ENCODE data around the gene ACACB.

Gene ACACB

DNA sequence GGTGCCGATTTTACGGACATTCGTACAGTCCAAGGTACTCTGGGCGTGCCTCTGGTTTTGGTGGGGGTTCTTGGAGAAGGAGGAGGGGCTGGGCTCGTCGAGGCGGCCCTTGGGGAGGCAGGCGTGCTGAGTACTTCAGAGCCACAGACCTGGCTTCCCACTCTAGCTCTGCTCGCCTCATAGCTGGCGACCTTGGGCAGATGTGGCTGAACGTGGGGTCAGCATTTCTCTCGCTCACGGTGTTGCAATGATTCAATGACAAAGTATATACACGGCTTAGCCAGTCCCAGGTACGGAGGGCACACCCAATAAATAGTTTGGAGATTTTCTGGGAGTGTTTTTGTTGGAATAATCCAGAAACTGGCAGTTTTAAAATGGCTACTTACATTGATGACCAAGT lies 117.6 kb downstream of the ACACB start:
- H3K36me3 ChIP-seq (ENCODE audit: insufficient read depth, low read length), result no peaks in the 10 kb centered on the region
- H3K4me3 ChIP-seq (ENCODE audit: low read depth, low read length), result no peak overlapping the region
- no peaks in the 10 kb centered on the region for H3K4me1 ChIP-seq (ENCODE audit: control insufficient read depth, insufficient read depth, low read length, unreplicated experiment)
- no peaks in the 10 kb centered on the region for H3K27me3 ChIP-seq (ENCODE audit: insufficient read depth, low read length)
- H3K27ac ChIP-seq (ENCODE audit: low read depth, low read length), result no peak overlapping the region
- no peaks in the 10 kb centered on the region for H3K79me2 ChIP-seq (ENCODE audit: control insufficient read depth, insufficient read depth, low read length, unreplicated experiment)
- H2AFZ ChIP-seq (ENCODE audit: low read length, unreplicated experiment), result no peak overlapping the region

DNA sequence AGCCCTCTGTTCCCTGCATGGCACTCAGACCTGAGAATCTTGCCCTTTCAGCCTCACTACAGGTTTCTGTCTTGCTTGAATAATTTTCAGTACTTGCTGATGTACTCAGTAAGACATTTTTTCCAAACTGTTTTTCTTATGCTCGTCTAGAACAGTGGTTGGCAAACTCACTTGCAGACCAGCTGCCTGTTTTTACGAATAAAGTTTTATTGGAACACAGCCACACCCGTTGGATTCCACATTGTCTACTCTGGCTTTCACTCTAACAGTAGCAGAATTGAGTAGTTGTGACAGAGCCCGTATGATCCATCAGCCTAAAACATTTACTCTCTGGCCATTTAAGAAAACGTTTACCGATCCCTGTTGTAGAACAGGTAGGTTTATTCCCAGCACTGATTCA lies 119.9 kb downstream of the ACACB start:
- Histone ChIP-seq H2AFZ (ENCODE audit: low read length, unreplicated experiment) (no peak overlapping the region), H3K36me3 (ENCODE audit: insufficient read depth, low read length) (no peaks in the 10 kb centered on the region), H3K79me2 (ENCODE audit: control insufficient read depth, insufficient read depth, low read length, unreplicated experiment) (no peaks in the 10 kb centered on the region), H3K4me3 (ENCODE audit: low read depth, low read length) (no peak overlapping the region), H3K27me3 (ENCODE audit: insufficient read depth, low read length) (no peaks in the 10 kb centered on the region), H3K4me1 (ENCODE audit: control insufficient read depth, insufficient read depth, low read length, unreplicated experiment) (no peaks in the 10 kb centered on the region), H3K27ac (ENCODE audit: low read depth, low read length) (no peak overlapping the region)

DNA sequence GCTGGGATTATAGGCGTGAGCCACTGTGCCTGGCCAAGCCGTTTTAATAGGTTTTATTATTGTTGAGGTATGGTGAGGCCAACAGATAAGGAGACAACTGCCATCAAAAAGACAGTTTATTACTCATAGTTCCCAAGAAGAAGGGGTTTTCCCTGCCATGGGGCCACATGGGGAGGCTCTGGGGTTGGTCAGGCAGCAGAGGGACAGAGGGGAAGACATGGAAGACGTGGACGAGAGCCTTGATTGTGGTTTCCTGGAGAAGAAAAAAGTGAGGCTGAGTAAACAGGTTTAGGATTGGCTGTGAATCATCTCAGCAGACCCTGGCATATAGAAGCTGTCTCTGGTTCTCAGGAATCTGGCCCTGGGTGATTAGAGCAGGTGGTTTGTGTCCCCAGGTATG lies 122.8 kb downstream of the ACACB start:
- no peaks in the 10 kb centered on the region for H3K36me3 ChIP-seq (ENCODE audit: insufficient read depth, low read length)
- H3K79me2 ChIP-seq (ENCODE audit: control insufficient read depth, insufficient read depth, low read length, unreplicated experiment), result no peaks in the 10 kb centered on the region
- H3K27me3 ChIP-seq (ENCODE audit: insufficient read depth, low read length), result no peaks in the 10 kb centered on the region
- H3K4me1 ChIP-seq (ENCODE audit: control insufficient read depth, insufficient read depth, low read length, unreplicated experiment), result no peaks in the 10 kb centered on the region
- no peak overlapping the region for H3K4me3 ChIP-seq (ENCODE audit: low read depth, low read length)
- no peak overlapping the region for H2AFZ ChIP-seq (ENCODE audit: low read length, unreplicated experiment)
- H3K27ac ChIP-seq (ENCODE audit: low read depth, low read length), result no peak overlapping the region

DNA sequence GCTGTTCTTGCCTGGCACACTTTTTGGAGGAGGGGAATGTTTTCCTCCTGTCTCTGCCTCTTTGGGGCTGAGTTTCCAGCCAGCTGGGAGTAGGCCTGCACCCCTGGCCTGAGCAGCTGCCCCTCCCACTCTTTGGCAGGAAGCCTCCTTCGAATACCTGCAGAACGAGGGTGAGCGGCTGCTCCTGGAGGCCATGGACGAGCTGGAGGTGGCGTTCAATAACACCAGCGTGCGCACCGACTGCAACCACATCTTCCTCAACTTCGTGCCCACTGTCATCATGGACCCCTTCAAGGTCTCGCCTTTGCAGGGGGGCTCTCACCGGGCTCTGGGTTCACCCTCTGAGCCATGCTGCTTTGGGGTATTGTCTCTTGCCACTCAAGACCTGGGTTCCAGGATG lies 123.3 kb downstream of the ACACB start:
- no peak overlapping the region for H2AFZ ChIP-seq (ENCODE audit: low read length, unreplicated experiment)
- no peaks in the 10 kb centered on the region for H3K27me3 ChIP-seq (ENCODE audit: insufficient read depth, low read length)
- H3K36me3 ChIP-seq (ENCODE audit: insufficient read depth, low read length), result no peaks in the 10 kb centered on the region
- no peak overlapping the region for H3K27ac ChIP-seq (ENCODE audit: low read depth, low read length)
- no peak overlapping the region for H3K4me3 ChIP-seq (ENCODE audit: low read depth, low read length)
- no peaks in the 10 kb centered on the region for H3K79me2 ChIP-seq (ENCODE audit: control insufficient read depth, insufficient read depth, low read length, unreplicated experiment)
- H3K4me1 ChIP-seq (ENCODE audit: control insufficient read depth, insufficient read depth, low read length, unreplicated experiment), result no peaks in the 10 kb centered on the region

DNA sequence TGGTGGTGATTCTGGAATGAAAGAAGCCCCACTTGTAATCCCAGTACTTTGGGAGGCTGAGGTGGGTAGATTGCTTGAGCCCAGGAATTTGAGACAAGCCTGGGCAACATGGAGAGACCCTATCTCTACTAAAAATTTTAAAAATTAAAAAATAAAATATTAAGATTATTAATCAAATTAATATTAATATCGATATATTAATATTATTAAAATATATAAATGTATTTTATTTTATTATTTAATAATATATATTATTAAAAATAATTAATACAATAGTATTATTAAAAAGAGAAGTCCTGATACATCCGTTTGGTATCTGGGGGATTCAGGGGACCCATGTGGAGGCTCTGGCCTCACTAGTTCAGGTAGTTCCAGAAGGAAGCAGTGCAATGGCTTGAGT lies 124.0 kb downstream of the ACACB start:
- H3K79me2 ChIP-seq (ENCODE audit: control insufficient read depth, insufficient read depth, low read length, unreplicated experiment), result no peaks in the 10 kb centered on the region
- no peak overlapping the region for H2AFZ ChIP-seq (ENCODE audit: low read length, unreplicated experiment)
- H3K27ac ChIP-seq (ENCODE audit: low read depth, low read length), result no peak overlapping the region
- no peak overlapping the region for H3K4me3 ChIP-seq (ENCODE audit: low read depth, low read length)
- H3K4me1 ChIP-seq (ENCODE audit: control insufficient read depth, insufficient read depth, low read length, unreplicated experiment), result no peaks in the 10 kb centered on the region
- H3K36me3 ChIP-seq (ENCODE audit: insufficient read depth, low read length), result no peaks in the 10 kb centered on the region
- H3K27me3 ChIP-seq (ENCODE audit: insufficient read depth, low read length), result no peaks in the 10 kb centered on the region

DNA sequence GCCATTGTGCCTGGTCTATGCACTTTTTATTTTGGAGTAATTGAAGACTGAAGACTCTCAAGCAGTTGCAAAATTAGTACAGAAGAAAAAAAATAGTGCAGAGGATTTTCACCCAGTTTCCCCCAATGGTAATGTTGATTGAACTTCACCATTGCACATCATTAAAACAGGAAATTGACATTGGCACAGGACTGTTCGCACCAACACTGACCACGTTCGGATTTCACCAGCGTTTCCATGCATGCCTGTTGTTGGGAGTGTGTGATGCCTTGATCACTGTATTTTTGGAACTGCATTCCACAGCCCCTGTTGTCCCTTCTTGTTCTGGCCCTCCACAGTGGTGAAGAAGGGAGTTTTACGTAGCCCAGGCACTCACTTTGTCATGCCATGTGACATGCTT lies 125.5 kb downstream of the ACACB start:
- Histone ChIP-seq H3K27me3 (ENCODE audit: insufficient read depth, low read length) (no peaks in the 10 kb centered on the region), H2AFZ (ENCODE audit: low read length, unreplicated experiment) (no peak overlapping the region), H3K79me2 (ENCODE audit: control insufficient read depth, insufficient read depth, low read length, unreplicated experiment) (no peaks in the 10 kb centered on the region), H3K4me1 (ENCODE audit: control insufficient read depth, insufficient read depth, low read length, unreplicated experiment) (no peaks in the 10 kb centered on the region), H3K27ac (ENCODE audit: low read depth, low read length) (no peak overlapping the region), H3K4me3 (ENCODE audit: low read depth, low read length) (no peak overlapping the region), H3K36me3 (ENCODE audit: insufficient read depth, low read length) (no peaks in the 10 kb centered on the region)

DNA sequence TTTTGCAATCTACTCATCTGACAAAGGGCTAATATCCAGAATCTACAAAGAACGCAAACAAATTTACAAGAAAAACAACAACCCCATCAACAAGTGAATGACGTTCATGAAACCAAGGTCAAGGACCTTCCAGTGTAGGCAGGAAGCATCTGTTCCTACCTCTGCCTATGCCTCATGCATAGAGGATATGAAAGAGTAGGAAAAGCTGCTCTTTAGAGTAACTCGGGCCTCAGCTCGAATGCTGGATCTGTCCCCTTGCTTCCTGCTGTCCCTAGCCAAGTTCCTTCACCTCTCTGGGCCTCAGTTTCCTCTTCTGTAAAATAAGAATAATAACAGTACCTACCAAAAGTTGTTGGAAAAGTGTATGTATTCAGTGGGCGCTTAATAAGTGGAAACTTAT lies 127.7 kb downstream of the ACACB start:
- no peak overlapping the region for H3K4me3 ChIP-seq (ENCODE audit: low read depth, low read length)

DNA sequence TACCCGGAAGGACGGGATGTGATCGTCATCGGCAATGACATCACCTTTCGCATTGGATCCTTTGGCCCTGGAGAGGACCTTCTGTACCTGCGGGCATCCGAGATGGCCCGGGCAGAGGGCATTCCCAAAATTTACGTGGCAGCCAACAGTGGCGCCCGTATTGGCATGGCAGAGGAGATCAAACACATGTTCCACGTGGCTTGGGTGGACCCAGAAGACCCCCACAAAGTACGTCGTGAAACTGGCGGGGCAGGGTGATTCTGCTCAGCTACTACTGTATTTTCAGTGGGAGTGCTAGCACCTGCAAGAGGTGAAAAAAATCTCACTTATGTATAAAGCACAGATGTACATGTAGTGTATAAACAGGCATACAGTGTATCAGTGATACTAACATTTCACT lies 129.8 kb downstream of the ACACB start:
- Histone ChIP-seq H3K4me1 (ENCODE audit: control insufficient read depth, insufficient read depth, low read length, unreplicated experiment) (no peaks in the 10 kb centered on the region), H3K36me3 (ENCODE audit: insufficient read depth, low read length) (no peaks in the 10 kb centered on the region), H3K79me2 (ENCODE audit: control insufficient read depth, insufficient read depth, low read length, unreplicated experiment) (no peaks in the 10 kb centered on the region), H2AFZ (ENCODE audit: low read length, unreplicated experiment) (no peak overlapping the region), H3K4me3 (ENCODE audit: low read depth, low read length) (no peak overlapping the region), H3K27ac (ENCODE audit: low read depth, low read length) (no peak overlapping the region), H3K27me3 (ENCODE audit: insufficient read depth, low read length) (no peaks in the 10 kb centered on the region)

More for the DNA sequence above, 127.7 kb downstream of the ACACB start:
- Histone ChIP-seq H3K4me1 (ENCODE audit: control insufficient read depth, insufficient read depth, low read length, unreplicated experiment) (no peaks in the 10 kb centered on the region), H3K36me3 (ENCODE audit: insufficient read depth, low read length) (no peaks in the 10 kb centered on the region), H3K79me2 (ENCODE audit: control insufficient read depth, insufficient read depth, low read length, unreplicated experiment) (no peaks in the 10 kb centered on the region), H3K27ac (ENCODE audit: low read depth, low read length) (no peak overlapping the region), H2AFZ (ENCODE audit: low read length, unreplicated experiment) (no peak overlapping the region), H3K27me3 (ENCODE audit: insufficient read depth, low read length) (no peaks in the 10 kb centered on the region)

DNA sequence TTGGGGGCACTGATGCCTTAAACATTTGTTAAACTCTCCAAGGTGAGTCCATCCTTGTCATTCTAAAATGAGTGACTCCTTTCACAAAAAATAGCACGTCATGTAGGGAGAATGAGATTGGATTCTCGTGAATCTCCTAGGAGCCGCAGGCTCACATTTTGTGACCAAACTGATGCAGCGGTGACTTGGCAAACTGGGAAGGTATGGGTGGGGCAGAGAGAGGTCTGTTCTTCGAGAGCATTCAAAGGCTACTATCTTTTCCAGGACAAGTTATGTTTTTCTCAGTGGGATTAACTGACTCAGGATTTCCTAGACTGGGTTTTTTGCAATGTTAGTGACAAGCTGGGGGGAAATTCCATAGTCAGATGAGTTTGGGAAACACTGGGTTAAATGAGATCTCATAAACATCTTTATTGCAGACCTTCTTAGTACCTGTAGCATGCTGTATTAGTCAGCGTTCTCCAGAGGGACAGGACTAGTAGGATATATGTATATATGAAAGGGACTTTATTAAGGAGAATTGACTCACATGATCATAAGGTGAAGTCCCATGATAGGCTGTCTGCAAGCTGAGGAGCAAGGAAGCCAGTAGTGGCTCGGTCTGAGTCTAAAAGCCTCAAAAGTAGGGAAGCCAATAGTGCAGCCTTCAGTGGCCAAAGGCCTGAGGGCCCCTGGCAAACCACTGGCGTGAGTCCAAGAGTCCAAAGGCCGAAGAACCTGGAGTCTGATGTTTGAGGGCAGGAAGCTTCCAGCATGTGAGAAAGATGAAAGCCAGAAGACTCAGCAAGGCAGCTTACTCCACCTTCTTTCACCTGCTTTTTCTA lies 131.7 kb downstream of the ACACB start:
- Histone ChIP-seq H3K4me1 (ENCODE audit: control insufficient read depth, insufficient read depth, low read length, unreplicated experiment) (no peaks in the 10 kb centered on the region), H3K4me3 (ENCODE audit: low read depth, low read length) (no peak overlapping the region), H3K36me3 (ENCODE audit: insufficient read depth, low read length) (no peaks in the 10 kb centered on the region), H3K27me3 (ENCODE audit: insufficient read depth, low read length) (no peaks in the 10 kb centered on the region), H3K27ac (ENCODE audit: low read depth, low read length) (no peak overlapping the region), H3K79me2 (ENCODE audit: control insufficient read depth, insufficient read depth, low read length, unreplicated experiment) (no peaks in the 10 kb centered on the region), H2AFZ (ENCODE audit: low read length, unreplicated experiment) (no peak overlapping the region)

DNA sequence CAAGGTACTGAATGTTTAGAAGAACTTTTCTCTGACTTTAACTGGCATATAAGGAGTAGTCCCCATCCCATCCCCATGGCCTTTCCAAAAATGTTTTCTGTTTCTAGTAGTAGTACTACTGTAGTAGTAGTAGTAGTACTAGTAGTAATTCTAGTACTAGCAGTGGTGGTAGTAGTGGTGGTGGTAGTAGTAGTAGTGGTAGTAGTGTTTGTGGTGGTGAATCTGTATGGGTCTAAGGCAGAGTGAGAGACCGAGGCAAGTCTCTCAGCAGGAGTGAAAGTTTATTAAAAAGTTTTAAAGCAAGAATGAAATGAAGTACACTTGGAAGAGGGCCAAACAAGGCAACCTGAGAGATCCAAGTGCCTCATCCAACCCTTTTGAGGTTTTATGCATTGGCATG lies 134.1 kb downstream of the ACACB start:
- H2AFZ ChIP-seq (ENCODE audit: low read length, unreplicated experiment), result no peak overlapping the region
- H3K79me2 ChIP-seq (ENCODE audit: control insufficient read depth, insufficient read depth, low read length, unreplicated experiment), result no peaks in the 10 kb centered on the region
- H3K4me3 ChIP-seq (ENCODE audit: low read depth, low read length), result no peak overlapping the region
- no peak overlapping the region for H3K27ac ChIP-seq (ENCODE audit: low read depth, low read length)
- H3K27me3 ChIP-seq (ENCODE audit: insufficient read depth, low read length), result no peaks in the 10 kb centered on the region
- H3K36me3 ChIP-seq (ENCODE audit: insufficient read depth, low read length), result no peaks in the 10 kb centered on the region
- no peaks in the 10 kb centered on the region for H3K4me1 ChIP-seq (ENCODE audit: control insufficient read depth, insufficient read depth, low read length, unreplicated experiment)

DNA sequence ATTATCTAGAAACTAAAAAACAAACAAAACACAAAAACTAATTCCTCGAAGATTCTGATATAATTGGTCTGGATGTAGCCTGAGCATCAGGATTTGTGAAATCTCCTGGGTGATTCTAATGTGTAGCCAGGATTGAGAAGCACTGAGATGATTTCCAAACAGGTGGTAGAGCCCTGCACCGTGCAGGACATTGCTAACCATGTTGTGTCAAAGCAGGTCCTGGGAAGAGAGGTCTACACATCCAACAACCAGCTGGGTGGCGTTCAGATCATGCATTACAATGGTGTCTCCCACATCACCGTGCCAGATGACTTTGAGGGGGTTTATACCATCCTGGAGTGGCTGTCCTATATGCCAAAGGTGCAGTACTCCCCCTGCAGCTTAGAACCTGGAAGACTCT lies 136.4 kb downstream of the ACACB start:
- no peaks in the 10 kb centered on the region for H3K36me3 ChIP-seq (ENCODE audit: insufficient read depth, low read length)
- H3K27me3 ChIP-seq (ENCODE audit: insufficient read depth, low read length), result no peaks in the 10 kb centered on the region
- H3K79me2 ChIP-seq (ENCODE audit: control insufficient read depth, insufficient read depth, low read length, unreplicated experiment), result no peaks in the 10 kb centered on the region
- H2AFZ ChIP-seq (ENCODE audit: low read length, unreplicated experiment), result no peak overlapping the region
- no peaks in the 10 kb centered on the region for H3K4me1 ChIP-seq (ENCODE audit: control insufficient read depth, insufficient read depth, low read length, unreplicated experiment)
- no peak overlapping the region for H3K4me3 ChIP-seq (ENCODE audit: low read depth, low read length)
- no peak overlapping the region for H3K27ac ChIP-seq (ENCODE audit: low read depth, low read length)
